HUES6 (cell line): ENCODE results near the gene PRKX.
A peak's percentile ranks its signal among the peaks of the same experiment; 100 is the strongest.

Experiments used
- H3K27ac ChIP-seq: 2 replicates; pipeline ENCODE4 v1.7.0; 2013; ENCODE audit warnings: low read depth, mild to moderate bottlenecking, low read length, inconsistent platforms
- H3K27me3 ChIP-seq: 2 replicates; pipeline ENCODE4 v1.6.1; 2013; ENCODE audit warnings: low read length; ENCODE audit not compliant: control insufficient read depth, insufficient read depth
- H3K36me3 ChIP-seq: 2 replicates; pipeline ENCODE4 v1.6.1; 2013; ENCODE audit warnings: low read length; ENCODE audit not compliant: control insufficient read depth, insufficient read depth
- H3K4me1 ChIP-seq: 2 replicates; pipeline ENCODE4 v1.6.1; 2013; ENCODE audit warnings: low read length; ENCODE audit not compliant: control insufficient read depth, insufficient read depth
- H3K4me3 ChIP-seq: 2 replicates; pipeline ENCODE4 v1.5.1; 2013; ENCODE audit warnings: low read depth, low read length
- H3K9ac ChIP-seq: one replicate; pipeline ENCODE4 v1.6.1; 2013; ENCODE audit warnings: mild to moderate bottlenecking, low read length
- H3K9me3 ChIP-seq: 2 replicates; pipeline ENCODE4 v1.6.1; 2013; ENCODE audit warnings: low read depth, low read length; ENCODE audit not compliant: control insufficient read depth, insufficient read depth

The PRKX gene

GRCh38 chrX:3603026-3603661 is 110.3 kb downstream of the PRKX start:
- H3K27ac ChIP-seq: no peak overlapping the region
- H3K4me1 ChIP-seq: no peaks in the 10 kb centered on the region

GRCh38 chrX:3599802-3600430 is 113.5 kb downstream of the PRKX start:
- H3K9ac ChIP-seq: no peak overlapping the region
- H3K9me3 ChIP-seq: peaks cover 3% of the 10 kb centered on the region; the same call in 1 of the 2 replicates
- no peak overlapping the region for H3K4me3 ChIP-seq
- H3K27me3 ChIP-seq: no peaks in the 10 kb centered on the region
- peaks cover 3% of the 10 kb centered on the region; the same call in 1 of the 2 replicates for H3K36me3 ChIP-seq
- no peaks in the 10 kb centered on the region for H3K4me1 ChIP-seq
- H3K27ac ChIP-seq: no peak overlapping the region

More at GRCh38 chrX:3603026-3603661, 110.3 kb downstream of the PRKX start:
- Histone ChIP-seq H3K9ac (no peak overlapping the region), H3K4me3 (no peak overlapping the region), H3K36me3 (peaks cover 17% of the 10 kb centered on the region), H3K9me3 (no peaks in the 10 kb centered on the region), H3K27me3 (no peaks in the 10 kb centered on the region)

GRCh38 chrX:3598709-3599108 is 114.7 kb downstream of the PRKX start:
- H3K4me3 ChIP-seq: no peak overlapping the region
- H3K36me3 ChIP-seq: peaks cover 3% of the 10 kb centered on the region; the same call in 1 of the 2 replicates
- H3K27ac ChIP-seq: no peak overlapping the region
- no peak overlapping the region for H3K9ac ChIP-seq
- peaks cover 3% of the 10 kb centered on the region; the same call in 1 of the 2 replicates for H3K9me3 ChIP-seq
- no peaks in the 10 kb centered on the region for H3K4me1 ChIP-seq
- H3K27me3 ChIP-seq: no peaks in the 10 kb centered on the region

- Histone ChIP-seq H3K9me3 (peaks cover 3% of the 10 kb centered on the region; the same call in 1 of the 2 replicates), H3K9ac (no peak overlapping the region), H3K27me3 (no peaks in the 10 kb centered on the region), H3K36me3 (peaks cover 3% of the 10 kb centered on the region; the same call in 1 of the 2 replicates), H3K4me1 (no peaks in the 10 kb centered on the region), H3K27ac (no peak overlapping the region), H3K4me3 (no peak overlapping the region)
Observed at GRCh38 chrX:3598046-3598605, 115.3 kb downstream of the PRKX start.

- no peaks in the 10 kb centered on the region for H3K36me3 ChIP-seq
- H3K27ac ChIP-seq: peak overlapping the region; percentile 79
- no peaks in the 10 kb centered on the region for H3K27me3 ChIP-seq
- no peaks in the 10 kb centered on the region for H3K9me3 ChIP-seq
- peak overlapping the region; percentile 44 for H3K9ac ChIP-seq
- peaks cover 9% of the 10 kb centered on the region; the same call in 1 of the 2 replicates for H3K4me1 ChIP-seq
- peak overlapping the region; percentile 29; the same call in 1 of the 2 replicates for H3K4me3 ChIP-seq
Observed at GRCh38 chrX:3592184-3592583, 121.3 kb downstream of the PRKX start.

GRCh38 chrX:3589474-3589873 is 124.0 kb downstream of the PRKX start:
- Histone ChIP-seq H3K36me3 (no peaks in the 10 kb centered on the region), H3K27me3 (no peaks in the 10 kb centered on the region; the same call in 1 of the 2 replicates), H3K27ac (no peak overlapping the region), H3K4me1 (peaks cover 9% of the 10 kb centered on the region; the same call in 1 of the 2 replicates), H3K9ac (no peak overlapping the region), H3K9me3 (no peaks in the 10 kb centered on the region), H3K4me3 (no peak overlapping the region)

- H3K4me3 ChIP-seq: no peak overlapping the region
- H3K9ac ChIP-seq: no peak overlapping the region
- H3K36me3 ChIP-seq: no peaks in the 10 kb centered on the region
- H3K4me1 ChIP-seq: 0 out of 2 replicates have a peak, but pooled peaks cover 5% of the 10 kb centered on the region
- H3K27me3 ChIP-seq: peaks cover 4% of the 10 kb centered on the region; the same call in 1 of the 2 replicates
- no peaks in the 10 kb centered on the region for H3K9me3 ChIP-seq
- H3K27ac ChIP-seq: no peak overlapping the region
Observed at GRCh38 chrX:3585719-3586118, 127.7 kb downstream of the PRKX start.

GRCh38 chrX:3584415-3584996 is 128.9 kb downstream of the PRKX start:
- peaks cover 4% of the 10 kb centered on the region; the same call in 1 of the 2 replicates for H3K27me3 ChIP-seq
- H3K36me3 ChIP-seq: no peaks in the 10 kb centered on the region
- H3K9ac ChIP-seq: no peak overlapping the region
- no peak overlapping the region for H3K4me3 ChIP-seq
- no peaks in the 10 kb centered on the region for H3K9me3 ChIP-seq
- H3K4me1 ChIP-seq: no peaks in the 10 kb centered on the region
- H3K27ac ChIP-seq: no peak overlapping the region

- no peaks in the 10 kb centered on the region for H3K9me3 ChIP-seq
- H3K4me3 ChIP-seq: no peak overlapping the region
- H3K4me1 ChIP-seq: no peaks in the 10 kb centered on the region
- no peaks in the 10 kb centered on the region for H3K36me3 ChIP-seq
- H3K9ac ChIP-seq: no peak overlapping the region
- H3K27ac ChIP-seq: no peak overlapping the region
- peaks cover 4% of the 10 kb centered on the region; the same call in 1 of the 2 replicates for H3K27me3 ChIP-seq
Observed at GRCh38 chrX:3582451-3582850, 131.0 kb downstream of the PRKX start.

- Histone ChIP-seq H3K36me3 (no peaks in the 10 kb centered on the region), H3K4me3 (no peak overlapping the region), H3K4me1 (no peaks in the 10 kb centered on the region), H3K27ac (no peak overlapping the region), H3K27me3 (peaks cover 4% of the 10 kb centered on the region; the same call in 1 of the 2 replicates), H3K9me3 (no peaks in the 10 kb centered on the region), H3K9ac (no peak overlapping the region)
Observed at GRCh38 chrX:3581609-3582108, 131.8 kb downstream of the PRKX start.
